SKM-1 (cell line): ENCODE measurements around the gene MPRIP.
"Not testable (repeated sequence)": the region's sequence is repeated elsewhere in the genome, so short reads cannot be mapped to it uniquely, and the experiment has no call there.

ENCODE experiments used
- DNase-seq: peaks from one replicate; lab custom pipeline; 2025; ENCODE audit not compliant: unreplicated experiment; lab: John Stamatoyannopoulos, UW

The MPRIP gene

DNA sequence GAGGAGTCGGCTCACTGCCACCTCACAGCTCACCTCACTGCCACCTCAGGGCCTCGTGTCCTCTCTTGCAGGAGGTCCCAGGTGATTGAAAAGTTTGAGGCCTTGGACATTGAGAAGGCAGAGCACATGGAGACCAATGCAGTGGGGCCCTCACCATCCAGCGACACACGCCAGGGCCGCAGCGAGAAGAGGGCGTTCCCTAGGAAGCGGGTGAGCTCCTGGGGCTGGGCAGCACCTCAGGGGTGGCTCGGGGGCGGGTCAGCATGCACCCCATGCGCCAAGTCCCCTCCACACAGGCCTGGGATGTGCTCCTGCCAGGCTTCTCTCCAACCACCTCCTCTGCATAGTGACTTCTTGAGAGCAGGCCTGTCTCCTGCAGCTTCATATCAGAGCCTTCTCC lies 100.3 kb downstream of the MPRIP start:
- no peak for DNase-seq

DNA sequence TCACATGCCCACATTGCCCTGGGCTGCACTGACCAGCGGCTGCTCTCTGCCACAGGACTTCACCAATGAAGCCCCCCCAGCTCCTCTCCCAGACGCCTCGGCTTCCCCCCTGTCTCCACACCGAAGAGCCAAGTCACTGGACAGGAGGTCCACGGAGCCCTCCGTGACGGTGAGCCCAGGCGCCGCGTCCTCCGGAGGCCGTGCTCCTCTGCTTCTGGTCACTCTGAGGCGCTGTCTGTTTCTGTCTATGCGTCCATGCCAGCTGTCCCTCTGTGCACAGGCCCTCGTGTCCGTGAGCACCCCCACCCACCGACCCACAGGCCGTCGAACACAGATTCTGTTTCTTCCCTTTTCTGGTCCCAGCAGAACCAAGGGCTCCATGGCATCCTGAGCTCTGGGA lies 101.2 kb downstream of the MPRIP start:
- no peak for DNase-seq

DNA sequence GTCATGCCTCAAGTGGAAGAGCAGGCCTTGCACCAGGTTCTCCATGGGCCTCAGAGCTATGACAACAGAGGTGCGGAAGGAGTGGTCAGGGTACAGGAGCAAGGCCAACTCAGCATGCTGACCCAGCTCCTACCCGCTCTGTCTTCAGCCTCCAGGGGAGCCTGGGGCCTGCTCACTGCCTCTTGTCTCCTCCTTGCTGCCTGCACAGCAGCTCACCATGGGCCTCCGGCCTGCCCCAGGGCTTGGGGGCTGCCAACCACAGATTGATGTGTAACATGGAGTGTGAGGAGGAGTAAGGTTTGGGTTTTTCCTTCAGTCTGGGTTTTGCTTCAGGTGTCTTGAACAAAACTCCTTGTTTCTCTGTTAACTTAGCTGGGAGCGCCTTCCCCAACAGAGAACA lies 101.8 kb downstream of the MPRIP start:
- DNase-seq = no peak

DNA sequence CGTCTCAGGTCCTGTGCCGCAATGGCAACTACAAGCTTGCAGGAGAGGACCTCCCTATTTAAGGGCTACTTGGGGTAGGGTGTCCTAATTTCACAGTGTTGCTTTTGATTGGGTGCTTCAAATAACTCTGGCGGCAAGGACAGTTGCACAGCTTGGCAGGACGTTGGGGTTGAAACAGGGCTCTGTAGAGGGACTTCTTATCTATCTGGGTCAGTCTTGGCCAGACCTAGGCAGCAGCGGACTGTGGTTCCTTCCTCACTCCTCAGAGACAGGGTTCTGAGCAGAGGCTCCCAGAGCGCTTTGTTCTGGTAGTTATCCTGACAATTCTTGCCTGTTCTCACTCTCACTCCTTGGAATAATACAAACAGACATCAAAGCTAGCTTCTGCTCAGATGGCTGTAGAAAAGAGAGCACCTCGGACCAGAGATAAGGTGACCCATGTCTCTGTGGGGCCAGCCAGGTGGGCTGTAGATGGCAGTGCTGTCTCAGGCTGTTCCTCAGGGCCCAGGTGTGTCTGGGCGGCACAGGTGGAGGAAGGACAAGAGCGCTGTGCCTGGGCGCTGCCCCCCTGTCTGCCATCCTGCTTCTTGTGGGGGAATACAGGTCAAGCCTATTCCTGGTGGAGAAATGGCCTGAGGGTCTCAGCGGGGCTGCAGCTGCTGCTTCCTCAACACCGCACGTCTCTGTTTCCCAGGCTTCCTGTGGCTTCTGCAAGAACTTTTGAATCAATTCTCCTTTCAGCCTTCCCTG lies 102.8 kb downstream of the MPRIP start:
- DNase-seq = no peak

DNA sequence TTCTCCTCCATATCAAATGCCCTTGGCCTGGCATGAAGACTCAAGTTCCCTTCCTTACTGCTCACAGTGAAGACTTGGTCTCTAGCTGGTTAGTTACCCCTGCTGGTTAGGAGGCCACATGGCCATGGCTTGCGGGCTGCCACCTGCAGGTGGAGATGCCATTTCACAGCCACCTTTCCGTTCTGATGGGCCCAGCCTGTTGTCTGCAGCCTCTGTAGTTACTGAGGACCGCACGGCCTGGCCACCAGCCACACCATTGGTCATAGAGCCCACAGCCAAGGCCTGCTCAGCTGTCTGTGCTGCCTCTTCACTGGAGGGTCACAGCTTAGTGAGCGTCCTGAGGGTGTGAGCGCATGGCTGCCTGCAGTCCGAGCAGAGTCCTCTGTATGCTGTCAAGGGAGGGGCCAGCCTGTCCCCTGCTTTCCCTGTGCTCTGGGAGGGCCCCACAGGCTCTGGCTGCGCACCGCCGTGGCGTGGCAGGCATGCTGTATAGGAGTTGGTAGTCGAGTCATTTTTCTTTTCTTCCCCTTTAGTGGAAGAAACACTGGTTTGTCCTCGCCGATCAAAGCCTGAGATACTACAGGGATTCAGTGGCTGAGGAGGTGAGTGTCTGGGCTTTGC lies 104.6 kb downstream of the MPRIP start:
- DNase-seq = peak; percentile 22

DNA sequence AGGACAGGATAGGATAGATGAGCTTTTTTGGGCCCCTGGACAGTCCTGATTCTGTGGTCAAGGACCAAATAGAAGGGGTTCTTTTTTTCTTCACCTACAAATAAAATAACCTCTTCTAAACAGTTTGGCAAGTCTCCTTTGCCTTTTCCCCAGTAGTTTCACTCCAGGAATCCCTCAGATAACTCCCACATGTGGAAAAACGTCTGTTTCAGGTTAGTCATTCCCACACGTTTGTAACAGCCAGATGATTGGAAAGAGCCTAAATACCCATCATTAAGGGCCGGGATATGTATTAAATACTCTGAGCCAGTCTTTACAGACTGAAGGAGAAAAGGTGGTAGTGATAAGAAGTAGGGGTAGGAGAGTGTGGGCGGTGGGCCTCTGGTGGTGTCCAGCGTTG lies 105.6 kb downstream of the MPRIP start:
- no peak for DNase-seq

DNA sequence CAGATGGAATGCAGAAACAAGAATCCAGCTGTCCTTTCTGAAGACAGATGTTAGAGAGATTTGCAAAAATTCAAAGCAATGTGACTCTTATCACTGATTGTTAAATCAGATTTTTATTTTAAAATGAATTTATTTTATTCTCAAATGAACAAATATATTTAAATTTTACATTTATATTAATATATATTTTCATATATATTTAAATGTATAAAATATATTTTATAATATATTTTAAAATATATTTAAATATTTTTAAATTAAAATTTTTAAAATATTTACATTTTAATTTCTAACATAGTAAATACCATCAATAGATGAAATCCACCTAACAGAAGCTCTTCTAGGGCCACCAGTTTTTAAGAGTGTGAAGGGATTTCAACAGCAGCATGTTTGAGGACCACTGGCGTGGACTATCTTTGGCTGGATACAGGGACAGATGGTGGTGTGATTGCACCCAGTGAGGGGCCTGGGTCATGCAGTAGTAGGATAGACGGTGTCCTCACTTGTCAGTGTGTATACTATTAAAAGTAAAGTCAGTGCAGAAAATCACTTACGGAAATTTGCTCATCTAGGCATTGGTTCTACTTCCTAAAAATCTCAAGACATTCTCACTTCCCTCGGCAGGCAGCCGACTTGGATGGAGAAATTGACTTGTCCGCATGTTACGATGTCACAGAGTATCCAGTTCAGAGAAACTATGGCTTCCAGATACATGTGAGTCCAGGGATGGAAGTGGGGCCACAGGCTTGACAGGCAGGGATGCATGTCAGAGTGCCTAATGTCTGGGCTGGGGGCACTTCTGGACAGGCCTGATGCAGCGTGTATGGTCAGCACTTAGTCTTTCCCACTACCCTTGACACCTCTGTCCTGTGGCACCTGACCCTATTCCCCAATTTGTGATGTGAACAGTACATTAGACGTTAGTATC lies 107.5 kb downstream of the MPRIP start:
- DNase-seq = no peak

DNA sequence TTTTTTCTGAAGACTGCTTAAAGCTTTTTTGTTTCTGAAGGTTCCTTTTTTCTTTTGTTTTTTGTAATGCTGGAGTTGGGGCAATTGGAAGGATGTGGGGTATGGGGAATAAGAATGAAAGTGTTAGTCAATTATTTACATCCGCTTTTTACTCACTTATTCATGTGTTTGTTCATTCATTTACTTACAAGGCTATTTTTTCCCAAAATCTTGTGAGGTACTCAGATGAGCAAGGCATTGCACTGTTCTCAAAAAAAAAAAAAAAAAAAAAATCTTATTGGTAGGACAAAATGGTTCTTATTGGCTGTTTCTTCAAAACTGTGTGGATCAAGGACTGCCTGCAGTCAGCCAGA lies 108.2 kb downstream of the MPRIP start:
- DNase-seq = no peak

DNA sequence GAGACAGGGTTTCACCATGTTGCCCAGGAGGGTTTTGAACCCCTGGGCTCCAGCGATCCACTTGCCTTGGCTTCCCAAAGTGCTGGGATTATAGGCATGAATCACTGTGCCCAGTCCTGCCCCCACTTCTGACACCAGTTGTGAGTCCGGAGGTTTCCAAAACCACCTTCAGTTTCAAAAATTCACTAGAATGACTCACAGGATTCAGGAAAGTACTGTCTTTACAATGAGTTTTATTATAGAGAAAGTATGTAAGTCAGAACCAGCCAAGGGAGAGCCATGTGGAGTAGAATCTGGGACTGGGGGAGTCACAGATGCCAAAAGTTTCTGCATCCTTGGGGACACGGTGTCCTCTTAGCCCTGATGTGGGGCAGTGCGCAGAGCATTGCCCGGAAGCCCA lies 108.8 kb downstream of the MPRIP start:
- DNase-seq = no peak

DNA sequence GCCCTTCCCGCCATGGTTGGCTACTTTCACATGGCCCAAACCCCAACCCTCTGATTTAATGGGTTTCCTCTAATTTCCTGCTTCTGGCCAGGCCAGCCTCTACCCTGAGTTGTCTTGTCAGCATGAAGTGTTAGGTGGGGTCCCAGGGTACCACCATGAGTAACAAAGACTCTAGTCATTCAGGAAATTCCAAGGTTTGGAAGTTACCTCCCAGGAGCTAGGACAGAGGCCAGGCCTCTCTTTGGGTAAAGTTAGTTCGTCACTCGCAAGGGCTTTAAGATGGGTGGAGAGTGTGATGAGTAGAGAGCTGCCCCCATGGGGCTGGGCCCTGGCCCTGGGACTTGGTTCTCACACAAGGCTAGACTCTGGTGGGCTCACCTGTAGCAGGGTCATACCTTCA lies 109.3 kb downstream of the MPRIP start:
- no peak for DNase-seq

DNA sequence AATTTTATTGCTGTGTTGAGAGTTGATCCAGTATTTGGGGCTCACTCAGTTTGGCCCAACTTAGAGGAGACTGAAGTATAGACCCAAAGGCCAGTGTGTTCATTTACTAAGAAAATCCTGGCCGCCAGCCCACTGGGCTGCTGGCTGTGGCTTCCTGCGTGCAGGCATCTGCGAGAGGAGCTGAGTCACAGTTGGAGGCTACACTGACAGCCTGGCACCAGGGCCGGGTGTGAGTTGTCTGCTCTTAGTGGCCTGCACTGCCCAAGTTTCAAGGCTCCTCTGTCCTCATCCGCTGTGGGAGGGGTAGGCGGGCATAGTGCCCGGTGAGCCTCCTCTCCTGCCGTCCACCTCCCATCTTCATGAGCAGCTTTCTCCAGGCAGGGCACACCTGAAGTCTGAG lies 109.7 kb downstream of the MPRIP start:
- no peak for DNase-seq

DNA sequence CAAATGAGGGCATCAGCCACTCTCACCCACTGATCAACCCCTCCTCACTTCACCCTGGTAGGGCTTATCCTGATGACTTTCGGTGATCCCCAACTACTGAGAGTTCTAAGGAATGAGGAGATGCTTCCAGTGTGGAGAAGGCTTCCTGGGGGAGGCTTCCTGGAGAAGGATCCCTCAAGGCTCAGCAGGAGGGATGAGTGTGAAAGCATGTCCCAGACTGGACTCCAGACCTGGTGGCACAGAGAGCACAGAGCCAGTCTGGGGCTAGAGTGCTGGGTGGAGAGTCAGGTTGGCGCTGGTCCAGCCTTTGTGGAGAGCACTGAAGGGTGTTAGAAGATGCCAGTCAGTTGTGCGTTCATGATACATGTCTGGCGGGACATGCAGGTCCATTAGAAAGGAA lies 110.1 kb downstream of the MPRIP start:
- DNase-seq = no peak

DNA sequence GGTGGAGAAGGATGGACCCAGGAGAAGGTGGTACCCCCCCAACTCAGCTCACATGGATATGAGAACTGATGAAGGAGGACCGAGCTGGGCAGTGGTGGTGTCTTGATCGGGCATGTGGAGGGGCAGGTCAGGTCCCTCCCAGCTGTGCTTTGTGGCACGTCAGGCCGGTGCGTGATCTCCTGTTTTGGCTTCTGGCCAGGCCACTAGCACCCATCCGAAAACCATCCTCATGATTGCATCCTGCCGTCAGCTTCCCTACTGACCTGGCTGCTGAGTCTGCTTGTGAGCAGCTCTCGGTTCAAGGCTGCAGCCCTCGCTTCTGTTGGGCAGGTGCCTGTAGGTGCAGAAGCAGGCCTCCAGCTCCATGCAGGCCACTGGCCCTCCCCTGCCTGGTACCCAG lies 110.8 kb downstream of the MPRIP start:
- DNase-seq = no peak

DNA sequence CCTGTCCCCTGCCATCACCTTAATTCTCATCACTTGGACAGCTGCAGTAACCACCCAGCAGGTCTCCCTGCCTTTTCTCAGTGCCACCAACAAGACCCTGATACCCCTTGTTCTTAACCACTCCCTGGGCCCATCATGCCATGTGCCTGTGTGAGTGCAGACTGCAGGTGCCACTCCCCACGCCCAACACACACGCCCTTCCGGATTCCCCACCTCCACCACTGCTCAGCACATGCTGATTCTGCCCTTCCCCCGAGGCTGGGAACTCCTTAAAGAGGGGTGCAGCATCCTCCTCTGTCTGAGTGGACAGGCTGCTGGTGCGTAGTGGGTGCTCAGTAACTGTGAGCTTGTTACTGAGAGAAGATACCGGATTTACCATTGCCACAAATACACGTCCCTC lies 111.5 kb downstream of the MPRIP start:
- DNase-seq = no peak

DNA sequence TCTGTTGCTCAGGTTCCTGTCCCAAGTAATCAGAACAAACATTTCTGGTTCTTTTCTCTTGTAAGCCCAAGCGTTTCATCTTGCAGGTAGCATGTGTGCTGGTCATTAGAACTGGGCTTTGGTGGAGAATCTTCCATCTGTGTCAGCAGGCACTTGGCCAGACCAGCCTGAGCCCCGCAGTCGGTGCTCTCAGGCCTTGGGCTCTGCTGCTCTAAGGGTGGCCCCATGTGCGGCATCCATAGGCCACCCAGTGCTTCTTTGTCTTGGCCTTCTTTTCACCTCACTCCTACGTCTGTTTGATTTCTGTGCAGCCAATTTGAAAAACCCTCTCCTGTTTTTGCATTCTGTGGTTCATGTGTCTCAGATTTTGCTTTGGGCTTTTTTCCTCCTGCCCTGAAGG lies 112.3 kb downstream of the MPRIP start:
- DNase-seq = no peak

DNA sequence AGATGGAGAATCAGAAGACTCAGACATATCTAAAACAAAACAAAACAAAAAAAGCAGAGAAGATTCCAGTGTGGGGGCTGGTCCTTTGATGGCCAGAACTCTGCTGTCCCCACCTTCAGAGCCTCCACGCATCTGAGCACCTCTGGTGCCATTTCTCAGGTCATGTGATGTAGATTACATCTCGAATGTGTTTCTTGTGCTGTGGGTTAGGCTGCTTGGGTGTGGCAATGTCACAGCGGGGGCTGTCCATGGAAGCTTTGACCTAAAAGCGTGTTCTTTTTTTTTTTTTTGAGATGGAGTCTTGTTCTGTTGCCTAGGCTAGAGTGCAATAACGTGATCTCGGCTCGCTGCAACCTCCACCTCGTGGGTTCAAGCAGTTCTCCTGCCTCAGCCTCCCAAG lies 112.7 kb downstream of the MPRIP start:
- no peak for DNase-seq

DNA sequence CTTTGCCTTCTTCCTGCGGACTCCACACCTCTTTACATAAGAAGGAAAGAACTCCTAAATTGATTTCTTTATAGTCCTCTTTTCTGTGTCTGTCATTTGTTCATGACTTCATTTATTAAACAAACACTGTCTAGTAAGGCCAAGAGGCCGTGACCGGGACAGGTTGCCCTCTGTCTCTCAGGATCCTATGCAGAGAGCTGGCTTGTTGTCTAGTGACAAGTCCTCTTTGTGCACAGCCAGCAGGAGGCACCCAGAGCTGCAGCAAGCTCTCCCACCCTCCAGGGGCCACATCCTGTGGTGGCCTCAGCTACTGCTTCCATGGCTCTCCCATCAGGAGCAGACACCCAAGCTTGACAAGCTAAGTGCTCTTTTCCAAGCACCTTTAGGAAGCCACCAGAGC lies 113.3 kb downstream of the MPRIP start:
- DNase-seq = no peak

DNA sequence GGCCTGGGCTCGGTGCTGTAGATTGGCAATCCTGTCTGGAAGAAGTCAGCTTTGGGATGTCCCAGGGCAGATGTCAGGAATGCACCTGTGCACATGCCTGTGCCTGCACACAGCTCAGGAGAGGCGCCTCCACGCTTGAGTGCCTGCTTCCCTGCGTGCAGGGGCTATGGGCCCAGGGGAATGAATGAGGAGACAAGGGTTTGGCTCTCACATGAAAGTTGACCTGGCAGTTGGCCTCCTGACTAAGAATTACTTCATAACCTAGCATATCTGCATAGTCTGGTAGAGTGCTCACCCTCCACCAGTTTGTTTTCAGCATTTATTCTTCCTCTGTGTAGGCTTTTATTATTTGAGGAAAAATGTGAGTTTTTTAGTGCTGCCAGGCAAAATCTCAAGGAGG lies 113.8 kb downstream of the MPRIP start:
- no peak for DNase-seq

DNA sequence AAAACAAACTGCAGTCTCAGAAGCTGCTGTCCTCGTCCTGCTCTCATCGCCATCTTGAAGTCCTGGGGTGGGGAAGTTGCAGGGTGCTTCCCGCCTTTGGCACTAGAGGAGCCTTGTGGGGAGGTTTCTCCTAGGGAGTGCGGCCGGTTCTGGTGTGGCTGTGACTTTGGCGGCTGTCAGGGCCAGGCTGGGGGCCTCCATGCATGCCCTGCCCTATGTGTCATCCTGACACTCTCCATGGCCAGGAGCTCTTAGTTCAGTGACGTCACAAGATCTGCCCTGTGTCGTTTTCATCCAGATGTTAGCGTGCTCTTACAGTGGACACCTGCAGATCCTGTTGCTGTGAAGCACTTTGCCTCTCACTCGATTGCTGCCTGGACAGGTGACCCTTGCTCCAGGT lies 114.3 kb downstream of the MPRIP start:
- DNase-seq = no peak

DNA sequence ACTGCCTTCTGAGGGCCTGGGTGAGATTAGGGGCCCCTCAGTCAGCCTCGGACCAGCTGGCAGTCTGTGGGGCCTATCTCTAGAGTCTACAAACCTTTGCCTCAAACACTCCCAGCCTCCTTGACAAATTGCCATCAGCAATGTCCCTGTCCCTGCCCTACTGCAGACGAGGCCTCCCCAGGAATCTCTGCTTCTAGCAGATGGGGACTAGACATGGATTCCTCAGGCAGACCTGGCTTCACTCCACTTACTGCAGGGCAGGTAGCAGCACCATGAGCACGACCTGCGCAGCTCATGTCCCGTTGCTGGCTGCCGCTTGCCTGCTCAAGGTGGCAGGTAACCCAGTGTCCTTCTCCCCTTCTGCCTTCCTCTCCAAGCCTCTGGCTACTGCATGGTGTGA lies 114.8 kb downstream of the MPRIP start:
- no peak for DNase-seq

DNA sequence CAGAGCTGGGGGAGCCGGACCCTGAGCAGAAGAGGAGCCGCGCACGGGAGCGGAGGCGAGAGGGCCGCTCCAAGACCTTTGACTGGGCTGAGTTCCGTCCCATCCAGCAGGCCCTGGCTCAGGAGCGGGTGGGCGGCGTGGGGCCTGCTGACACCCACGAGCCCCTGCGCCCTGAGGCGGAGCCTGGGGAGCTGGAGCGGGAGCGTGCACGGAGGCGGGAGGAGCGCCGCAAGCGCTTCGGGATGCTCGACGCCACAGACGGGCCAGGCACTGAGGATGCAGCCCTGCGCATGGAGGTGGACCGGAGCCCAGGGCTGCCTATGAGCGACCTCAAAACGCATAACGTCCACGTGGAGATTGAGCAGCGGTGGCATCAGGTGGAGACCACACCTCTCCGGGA lies 116.2 kb downstream of the MPRIP start:
- DNase-seq = not testable (repeated sequence)

DNA sequence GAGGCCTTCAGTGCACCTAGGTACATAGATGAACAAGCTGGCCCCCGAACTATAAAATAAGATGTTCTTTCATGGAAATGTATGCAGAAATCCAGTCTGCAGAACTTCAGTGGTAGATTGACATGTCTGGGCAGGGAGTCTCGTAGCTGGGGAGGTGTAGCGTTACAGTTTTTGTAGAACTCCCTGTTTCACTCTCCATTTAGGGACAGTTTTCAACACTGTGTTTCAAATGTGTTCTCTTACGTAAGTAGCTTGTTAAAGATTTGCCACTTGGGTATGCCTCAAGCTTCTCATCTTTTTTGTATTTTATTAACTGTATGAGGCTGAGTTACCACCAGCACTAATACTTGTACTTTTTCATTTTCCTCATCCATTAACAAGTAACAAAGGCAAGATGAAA lies 117.3 kb downstream of the MPRIP start:
- DNase-seq = no peak
